NCI-H2227 (cell line): ENCODE results near the gene TTC31.
"Not testable (repeated sequence)": the region's sequence is repeated elsewhere in the genome, so short reads cannot be mapped to it uniquely, and the experiment has no call there.

Source experiments
- DNase-seq: peaks from one replicate; lab custom pipeline; 2025; ENCODE audit not compliant: unreplicated experiment; lab: John Stamatoyannopoulos, UW

Gene TTC31

GRCh38 chr2:74482801-74483674 lies at the start of gene TTC31, which contains the start of gene CCDC142:
TSS of gene TTC31 (plus strand) at chr2:74483081. CDS start at chr2:74483096, 15 bp downstream.
TSS of gene CCDC142 (minus strand) at chr2:74482998. CDS start at chr2:74482837, 161 bp downstream.
- peak; percentile 95 for DNase-seq

GRCh38 chr2:74436111-74436805 lies 46.6 kb upstream of the TTC31 start:
- no peak for DNase-seq

DNA sequence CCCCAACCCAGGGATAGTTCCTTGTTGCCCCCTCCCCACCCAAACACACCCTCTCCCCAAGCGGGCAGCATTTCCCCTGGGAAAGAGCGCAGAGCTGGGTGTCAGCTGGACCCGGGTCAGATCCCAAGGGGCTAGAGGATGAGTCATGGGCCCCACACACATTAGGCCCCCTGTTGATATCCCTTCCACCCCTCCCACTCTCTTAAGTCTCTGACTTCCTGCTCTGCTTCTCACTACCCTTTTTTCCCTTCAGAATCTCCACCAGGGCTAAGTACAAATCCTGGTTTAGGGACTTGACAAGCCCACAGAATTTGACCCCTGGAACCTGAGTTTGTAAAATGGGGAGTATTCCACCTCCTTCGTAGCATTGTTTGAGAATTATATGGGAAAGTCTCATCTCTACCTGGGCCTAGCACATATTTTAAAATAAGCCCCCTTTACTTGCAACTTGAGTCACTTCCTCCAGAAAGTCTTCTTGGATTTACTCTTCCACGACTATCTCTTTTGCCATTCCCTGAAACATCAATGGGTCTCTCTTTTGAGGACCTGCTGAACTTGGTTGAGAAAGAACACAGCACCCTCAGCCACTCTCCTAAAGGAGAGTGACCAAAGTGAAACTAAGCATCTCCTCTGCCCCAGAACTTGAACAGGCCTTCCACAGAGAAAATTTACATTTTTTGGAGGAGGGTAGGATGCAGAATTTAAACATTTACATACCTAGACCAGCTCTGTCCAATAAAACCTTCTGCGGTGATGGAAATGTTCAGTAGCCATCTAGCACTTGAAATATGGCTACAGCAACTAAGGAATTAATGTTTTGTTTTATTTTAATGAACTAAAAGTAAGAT lies 45.8 kb upstream of the TTC31 start:
- DNase-seq = no peak

GRCh38 chr2:74438248-74438647 lies 44.6 kb upstream of the TTC31 start:
- DNase-seq = no peak

DNA sequence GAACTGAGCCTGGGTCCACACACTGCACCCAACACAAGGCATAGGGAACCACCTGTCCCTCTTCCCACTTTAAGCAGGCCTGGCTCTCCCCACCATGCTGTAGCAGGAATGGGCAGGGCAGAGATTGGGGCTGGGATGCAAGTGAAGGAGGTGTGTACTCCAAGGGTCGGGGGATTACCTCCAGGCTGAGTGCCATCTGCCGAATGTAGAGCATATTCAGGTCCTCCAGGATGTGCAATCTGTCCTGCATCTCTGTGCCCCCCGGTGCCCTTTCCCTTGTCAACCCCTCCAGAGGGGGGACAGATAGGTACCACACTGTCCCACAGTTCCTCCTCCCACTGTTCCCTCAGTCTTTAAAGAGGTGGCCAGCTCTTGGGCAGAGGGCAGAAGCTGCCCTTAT lies 43.5 kb upstream of the TTC31 start:
- no peak for DNase-seq

GRCh38 chr2:74439803-74440377 lies 43.0 kb upstream of the TTC31 start:
- peak; percentile 53 for DNase-seq

DNA sequence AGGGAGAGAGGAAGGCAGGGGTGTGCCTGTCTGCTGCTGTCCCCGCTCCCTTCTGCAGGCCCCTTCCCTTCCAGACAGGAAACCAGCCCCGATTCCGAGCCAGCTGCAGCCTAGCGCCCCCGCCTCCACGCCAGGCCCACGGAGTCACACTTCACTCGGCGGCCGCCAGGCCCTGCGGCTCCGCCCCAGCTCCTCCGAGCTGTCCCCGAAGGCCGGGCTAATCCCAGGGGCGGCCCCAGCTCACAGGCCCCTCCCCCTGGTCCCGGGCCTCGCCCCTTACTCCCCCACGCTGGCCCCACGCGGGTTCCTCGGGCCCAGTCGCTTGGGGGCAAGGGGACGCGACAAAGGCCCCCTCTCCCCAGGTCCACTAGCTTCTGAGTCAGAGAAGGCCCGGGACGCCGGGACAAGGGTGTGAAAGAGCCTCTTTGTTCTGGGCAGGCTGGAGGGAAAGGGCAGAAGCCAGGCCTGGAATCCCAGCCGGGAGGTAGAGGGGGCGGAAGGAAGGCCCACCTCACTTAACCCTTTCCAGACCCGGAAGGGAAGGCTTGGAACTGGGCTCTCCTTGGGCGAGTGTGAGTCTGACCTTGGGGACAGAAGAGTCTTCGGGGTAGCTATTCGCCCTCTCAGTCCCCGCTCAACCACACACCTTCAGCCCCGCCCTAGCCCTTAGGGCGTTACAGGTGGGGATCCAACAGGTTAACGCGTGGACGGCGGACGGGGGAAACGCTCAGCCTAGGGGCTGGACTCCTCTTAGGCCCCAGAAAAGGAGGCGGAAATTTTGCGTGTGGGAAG lies 42.3 kb upstream of the TTC31 start:
- peak; percentile 90 for DNase-seq

DNA sequence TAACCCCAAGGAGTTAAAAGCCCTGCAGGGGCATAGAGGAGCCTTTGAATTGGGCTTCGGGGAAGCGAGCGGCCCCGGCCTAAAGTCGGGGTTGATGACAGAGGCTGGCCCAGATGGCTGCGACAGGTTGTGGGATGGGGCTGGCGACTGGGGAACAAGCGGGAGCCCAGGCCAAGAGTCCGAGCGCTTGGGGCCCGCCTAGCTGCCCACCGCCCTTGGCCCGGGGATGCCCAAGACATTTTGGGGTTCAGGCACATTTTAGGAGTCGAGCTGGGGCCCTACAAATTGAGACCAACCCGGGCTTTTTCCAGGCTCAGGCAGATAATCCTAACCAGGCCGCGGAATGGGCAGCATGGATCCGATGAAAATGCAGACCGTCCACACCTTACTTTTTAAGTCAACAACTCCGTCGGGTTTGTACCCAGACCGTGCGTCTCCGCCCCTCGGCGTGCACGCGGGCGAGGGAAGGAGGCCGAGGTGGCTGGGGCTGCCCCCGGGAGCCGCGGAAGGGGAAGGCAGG lies 41.7 kb upstream of the TTC31 start:
- no peak for DNase-seq

DNA sequence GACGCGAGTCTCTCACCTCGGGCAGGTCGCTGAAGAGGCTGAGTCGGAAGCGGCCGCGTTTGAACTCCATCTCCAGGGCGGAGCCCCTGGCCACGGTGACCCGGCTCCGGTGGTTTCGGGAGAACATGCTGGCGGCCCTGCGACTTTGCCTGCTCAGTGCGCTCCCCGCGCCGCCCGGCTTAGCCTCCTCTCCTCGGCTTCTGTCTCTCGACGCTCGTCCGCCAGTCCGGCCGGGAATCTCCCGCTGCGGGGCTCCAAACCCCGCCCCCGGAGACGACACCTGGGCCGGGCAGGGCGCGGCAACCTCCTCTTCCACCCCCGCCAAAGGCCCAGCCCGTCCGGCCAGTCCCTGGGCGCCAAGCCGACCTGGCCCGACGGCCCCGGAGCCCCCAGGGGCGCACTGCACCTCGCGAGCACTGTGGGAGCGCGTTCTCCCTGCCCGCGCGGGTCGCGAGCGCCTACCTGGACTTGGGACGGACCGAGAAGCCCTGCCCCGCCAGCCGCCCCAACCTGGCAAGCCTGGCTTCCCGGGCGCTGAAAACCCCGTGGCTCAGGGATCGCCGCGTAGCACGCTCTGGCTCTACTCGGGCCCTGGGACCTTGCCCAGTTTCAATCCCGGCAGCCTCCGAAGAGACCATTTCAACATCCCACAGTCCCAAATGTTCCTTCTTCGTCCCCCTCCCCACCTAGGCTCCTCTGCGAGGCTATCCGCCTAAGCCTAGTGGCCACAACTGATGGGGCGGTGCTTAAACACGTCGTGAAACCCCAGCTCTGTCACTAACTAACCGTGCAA lies 41.0 kb upstream of the TTC31 start, which contains the start of gene RTKN:
Gene RTKN (minus strand): TSS at position 248 of the 793 bp plus-strand sequence. CDS start 121 bp downstream, at position 127.
- no peak for DNase-seq

DNA sequence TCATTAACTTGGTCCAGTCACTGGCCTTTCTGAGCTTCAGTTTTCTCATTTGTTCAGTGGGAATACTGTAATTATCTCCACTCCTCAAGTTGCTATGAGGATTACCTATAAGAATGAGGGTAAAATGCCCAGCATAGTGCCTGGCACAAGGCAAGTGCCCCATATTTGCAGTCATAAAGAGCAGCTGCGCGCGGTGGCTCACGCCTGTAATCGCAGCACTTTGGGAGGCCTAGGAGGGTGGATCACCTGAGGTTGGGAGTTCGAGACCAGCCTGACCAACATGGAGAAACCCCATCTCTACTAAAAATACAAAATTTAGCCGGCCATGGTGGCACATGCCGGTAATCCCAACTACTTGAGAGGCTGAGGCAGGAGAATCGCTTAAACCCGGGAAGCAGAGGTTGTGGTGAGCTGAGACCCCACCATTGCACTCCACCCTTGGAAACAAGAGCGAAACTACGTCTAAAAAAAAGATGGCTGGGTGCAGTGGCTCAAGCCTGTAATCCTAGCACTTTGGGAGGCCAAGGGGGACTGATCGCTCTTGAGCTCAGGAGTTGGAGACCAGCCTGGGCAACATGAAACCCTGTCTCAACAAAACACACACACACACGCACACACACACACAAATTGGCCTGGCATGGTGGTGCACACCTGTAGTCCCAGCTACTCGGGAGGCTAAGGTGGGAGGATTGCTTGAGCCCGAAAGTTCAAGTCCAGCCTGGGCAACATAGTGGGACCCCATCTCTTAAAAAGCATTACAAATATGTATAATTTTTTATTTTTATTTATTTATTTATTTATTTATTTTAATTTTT lies 40.2 kb upstream of the TTC31 start:
- not testable (repeated sequence) for DNase-seq

GRCh38 chr2:74444498-74445318 lies 38.2 kb upstream of the TTC31 start:
- no peak for DNase-seq

DNA sequence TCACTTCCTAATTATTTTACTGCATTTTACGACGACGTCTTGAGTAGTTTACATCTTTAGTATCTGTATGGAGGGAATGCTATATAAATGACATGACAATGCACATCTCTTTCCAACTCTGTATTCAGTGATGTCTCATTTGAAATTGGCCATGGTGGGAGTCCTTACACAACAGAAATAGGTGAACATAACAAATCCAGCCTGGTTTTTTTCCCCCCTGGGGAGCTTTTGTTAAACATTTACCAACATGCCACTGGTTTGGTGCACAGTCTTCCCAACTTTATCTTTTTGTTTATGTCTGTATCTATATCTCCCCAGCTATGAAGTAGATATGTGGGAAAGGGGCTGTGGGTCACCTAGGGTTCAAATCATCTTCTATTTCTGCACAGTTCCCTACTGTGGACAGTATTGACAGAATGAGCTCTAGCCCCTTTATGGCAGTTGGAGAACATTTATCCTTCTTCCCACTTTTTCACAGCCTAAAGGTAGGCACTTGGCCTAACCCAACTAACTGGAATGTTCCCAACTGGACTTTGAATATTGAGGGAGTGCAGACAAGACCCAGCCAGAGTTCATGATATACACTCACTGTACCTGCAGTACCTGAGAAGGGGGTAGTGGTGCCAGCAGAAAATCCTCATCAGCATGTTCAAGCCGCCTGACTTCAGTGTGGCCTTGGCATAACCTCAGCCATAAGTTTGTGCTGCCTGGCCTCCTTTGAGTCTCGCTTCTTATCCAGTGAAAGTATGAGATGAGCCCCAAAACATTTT lies 35.5 kb upstream of the TTC31 start:
- DNase-seq = no peak

- no peak for DNase-seq
Observed at GRCh38 chr2:74448771-74449170, 34.1 kb upstream of the TTC31 start.

- DNase-seq = no peak
Observed at GRCh38 chr2:74450570-74451190, 32.2 kb upstream of the TTC31 start.

GRCh38 chr2:74454654-74455511 lies 28.0 kb upstream of the TTC31 start, which contains the start of gene INO80B:
TSS of gene INO80B (plus strand) at chr2:74455087. CDS start at chr2:74455117, 30 bp downstream.
- peak; percentile 98 for DNase-seq
